Activated CD8-positive, alpha-beta T cell treated with anti-CD3 and anti-CD28 coated beads for 36 hours (primary cell): ENCODE data around the gene SLIT3. TPM values are rescaled to one million over a fixed set of nuclear protein-coding genes. Genes with fewer than 3 reads are reported as not detected.

Source experiments
- ATAC-seq: fragments of 200-7000 bp; cut with Tn5 transposase; one replicate; pipeline ENCODE4 v1.10.0; 2021; ENCODE audit warnings: mild to moderate bottlenecking, moderate library complexity
- CTCF ChIA-PET: fragments of 350-600 bp; sonication (Branson Sonifier 250); formaldehyde crosslinking; loops from one replicate; lab custom pipeline; 2021; ENCODE audit warnings: antibody characterized with exemption; lab: Charles Lee
- POLR2A ChIA-PET: fragments of 350-600 bp; sonication (Branson Sonifier 250); formaldehyde crosslinking; loops from one replicate; lab custom pipeline; 2021; ENCODE audit warnings: antibody characterized with exemption; lab: Charles Lee
- DNase-seq: peaks from one replicate; pipeline ENCODE4 v3.0.0-alpha.2; 2020
- H3K27ac Mint-ChIP-seq: one replicate; pipeline ENCODE4 v1.8.0; 2021; ENCODE audit warnings: mild to moderate bottlenecking, mixed read lengths
- H3K27me3 Mint-ChIP-seq: one replicate; pipeline ENCODE4 v1.8.0; 2021; ENCODE audit warnings: mixed read lengths
- H3K36me3 Mint-ChIP-seq: one replicate; pipeline ENCODE4 v1.8.0; 2021; ENCODE audit warnings: low read depth, mixed read lengths
- H3K4me1 Mint-ChIP-seq: one replicate; pipeline ENCODE4 v1.8.0; 2021; ENCODE audit warnings: low read depth, mixed read lengths
- H3K4me3 Mint-ChIP-seq: one replicate; pipeline ENCODE4 v1.8.0; 2021; ENCODE audit warnings: mild to moderate bottlenecking, moderate library complexity, mixed read lengths
- H3K9me3 Mint-ChIP-seq: one replicate; pipeline ENCODE4 v1.8.0; 2021; ENCODE audit warnings: mixed read lengths
- intact Hi-C: fragments of 100-400 bp; cut with micrococcal nuclease; formaldehyde crosslinking; loops from one replicate; pipeline ENCODE4 v1.10.0; 2022
- total RNA-seq, 2 experiments: library from RNA; stranded (reverse); gene quantifications; one replicate each; pipeline ENCODE4 v1.2.3, GENCODE V29; 2021
- TF ChIP-seq, protein P1 (sequence below): fragments of 200-600 bp; IDR thresholded peaks from one replicate; pipeline ENCODE4 v1.8.0; 2022; ENCODE audit warnings: antibody characterized with exemption, mild to moderate bottlenecking

Gene SLIT3
- total RNA-seq, 2 experiments from 2014 or later = 0.69 to 0.74 TPM

DNA sequence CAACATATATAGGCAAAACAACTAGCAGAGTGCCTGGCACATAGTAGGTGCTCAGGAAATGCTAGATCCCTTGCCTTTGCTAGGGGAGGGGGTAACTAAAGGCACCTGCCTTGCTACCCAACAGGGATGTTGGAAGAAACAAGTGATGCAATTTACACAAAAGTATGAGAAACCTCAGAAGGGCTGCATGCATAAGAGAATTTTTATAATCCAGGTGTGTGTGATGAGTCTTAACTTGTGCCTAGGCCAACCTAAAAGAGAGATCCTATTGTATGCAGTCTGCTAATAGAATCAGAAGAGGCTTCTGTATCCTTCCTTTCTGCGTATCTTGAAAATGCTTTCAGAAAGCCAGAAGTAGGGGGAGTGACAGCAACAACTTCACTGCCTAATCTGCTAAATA is 135.9 kb downstream of the SLIT3 start:
- no peak for DNase-seq

GRCh38 chr5:169164481-169164925 is 136.4 kb downstream of the SLIT3 start:
- TF ChIP-seq, protein P1, sequence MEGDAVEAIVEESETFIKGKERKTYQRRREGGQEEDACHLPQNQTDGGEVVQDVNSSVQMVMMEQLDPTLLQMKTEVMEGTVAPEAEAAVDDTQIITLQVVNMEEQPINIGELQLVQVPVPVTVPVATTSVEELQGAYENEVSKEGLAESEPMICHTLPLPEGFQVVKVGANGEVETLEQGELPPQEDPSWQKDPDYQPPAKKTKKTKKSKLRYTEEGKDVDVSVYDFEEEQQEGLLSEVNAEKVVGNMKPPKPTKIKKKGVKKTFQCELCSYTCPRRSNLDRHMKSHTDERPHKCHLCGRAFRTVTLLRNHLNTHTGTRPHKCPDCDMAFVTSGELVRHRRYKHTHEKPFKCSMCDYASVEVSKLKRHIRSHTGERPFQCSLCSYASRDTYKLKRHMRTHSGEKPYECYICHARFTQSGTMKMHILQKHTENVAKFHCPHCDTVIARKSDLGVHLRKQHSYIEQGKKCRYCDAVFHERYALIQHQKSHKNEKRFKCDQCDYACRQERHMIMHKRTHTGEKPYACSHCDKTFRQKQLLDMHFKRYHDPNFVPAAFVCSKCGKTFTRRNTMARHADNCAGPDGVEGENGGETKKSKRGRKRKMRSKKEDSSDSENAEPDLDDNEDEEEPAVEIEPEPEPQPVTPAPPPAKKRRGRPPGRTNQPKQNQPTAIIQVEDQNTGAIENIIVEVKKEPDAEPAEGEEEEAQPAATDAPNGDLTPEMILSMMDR = no peak
- ATAC-seq = no peak
- H3K36me3 Mint-ChIP-seq = no peaks in the 10 kb centered on the region
- DNase-seq = no peak
- H3K27me3 Mint-ChIP-seq = peaks cover 1% of the 10 kb centered on the region
- H3K4me1 Mint-ChIP-seq = no peaks in the 10 kb centered on the region
- ChIA-PET POLR2A (no interaction called here), CTCF (no interaction called here)
- no peak overlapping the region for H3K27ac Mint-ChIP-seq
- H3K4me3 Mint-ChIP-seq = no peak overlapping the region
- H3K9me3 Mint-ChIP-seq = peaks cover 5% of the 10 kb centered on the region
- intact Hi-C loops = no loop called here

More for the DNA sequence above, 135.9 kb downstream of the SLIT3 start:
- Mint-ChIP-seq H3K36me3 (no peaks in the 10 kb centered on the region), H3K4me1 (no peaks in the 10 kb centered on the region), H3K9me3 (peaks cover under 1% of the 10 kb centered on the region), H3K27ac (no peak overlapping the region), H3K27me3 (peaks cover 1% of the 10 kb centered on the region), H3K4me3 (no peak overlapping the region)
- ATAC-seq = no peak
- POLR2A ChIA-PET = no interaction called here
- CTCF ChIA-PET = no interaction called here
- intact Hi-C loops = no loop called here
- TF ChIP-seq, protein P1 = no peak

DNA sequence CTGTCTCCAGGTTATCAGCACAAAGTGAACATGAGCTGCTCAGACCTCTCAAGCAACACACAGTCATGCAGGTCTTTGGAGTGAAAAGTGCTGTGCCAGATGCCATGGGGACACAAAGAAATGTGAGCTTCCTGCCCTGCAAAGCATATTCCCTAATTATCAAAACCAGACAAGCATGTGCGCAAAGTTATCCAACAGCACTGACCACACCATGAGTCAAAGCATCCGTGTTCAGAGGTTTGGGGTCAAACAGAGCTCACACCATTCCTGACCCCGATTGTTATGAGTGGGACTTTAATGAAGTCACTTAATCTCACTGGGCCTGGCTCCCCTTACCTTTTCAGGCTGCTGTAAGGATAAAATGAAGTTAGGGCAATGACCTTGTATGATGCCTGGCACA is 138.5 kb downstream of the SLIT3 start:
- Mint-ChIP-seq H3K9me3 (peaks cover 12% of the 10 kb centered on the region), H3K4me3 (no peak overlapping the region), H3K27me3 (peaks cover 1% of the 10 kb centered on the region), H3K36me3 (no peaks in the 10 kb centered on the region), H3K4me1 (no peaks in the 10 kb centered on the region), H3K27ac (no peak overlapping the region)
- ChIA-PET POLR2A (interaction anchor here (0.6 kb wide), 1 partner anchor 112 kb away, joined by 3 read pairs; no protein-coding TSS in a partner anchor), CTCF (no interaction called here)
- no peak for DNase-seq
- intact Hi-C loops = no loop called here
- ATAC-seq = no peak
- TF ChIP-seq, protein P1 = no peak

DNA sequence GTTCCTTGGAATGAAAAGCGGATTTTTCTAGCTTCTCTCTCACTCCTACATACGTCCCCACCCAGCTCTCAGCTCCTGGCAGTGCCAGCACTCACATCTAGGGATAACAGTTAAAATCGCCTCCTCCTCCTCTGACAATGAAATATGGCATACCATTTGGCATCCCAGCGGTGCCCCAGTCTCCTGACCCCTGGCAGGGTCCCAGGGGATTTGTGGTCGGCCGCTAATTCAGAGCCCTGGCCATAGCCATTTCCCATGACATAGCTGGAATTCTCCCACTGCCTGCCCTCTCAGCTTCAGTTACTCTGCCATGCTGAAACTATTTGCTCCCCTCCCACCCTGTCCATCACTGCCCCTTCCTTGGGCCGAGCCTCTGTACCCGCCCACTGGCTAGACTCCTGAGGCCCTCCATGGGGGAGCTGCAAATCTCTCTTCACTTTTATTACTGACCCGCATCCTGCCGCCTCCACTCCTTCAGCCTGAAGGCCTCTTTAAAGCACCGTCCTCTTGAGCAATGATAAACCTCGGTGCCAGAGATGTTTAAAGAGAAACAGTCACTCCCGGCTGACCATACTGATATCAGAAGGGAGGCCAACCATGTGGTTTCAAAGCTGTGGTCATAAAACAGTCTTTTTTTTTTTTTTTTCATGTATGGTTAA is 139.8 kb downstream of the SLIT3 start:
- no peak overlapping the region for H3K4me3 Mint-ChIP-seq
- no peak for DNase-seq
- peaks cover 1% of the 10 kb centered on the region for H3K27me3 Mint-ChIP-seq
- TF ChIP-seq, protein P1 = no peak
- no peaks in the 10 kb centered on the region for H3K4me1 Mint-ChIP-seq
- intact Hi-C loops = no loop called here
- POLR2A ChIA-PET = no interaction called here
- no peak overlapping the region for H3K27ac Mint-ChIP-seq
- no peaks in the 10 kb centered on the region for H3K36me3 Mint-ChIP-seq
- H3K9me3 Mint-ChIP-seq = peaks cover 15% of the 10 kb centered on the region
- CTCF ChIA-PET = interaction anchor here (0.9 to 1.1 kb wide), 2 partner anchors 9 to 118 kb away, joined by 3 read pairs; no protein-coding TSS in a partner anchor
- no peak for ATAC-seq

- H3K27me3 Mint-ChIP-seq = peaks cover 1% of the 10 kb centered on the region
- H3K9me3 Mint-ChIP-seq = peaks cover 15% of the 10 kb centered on the region
- DNase-seq (no peak), ATAC-seq (no peak)
- intact Hi-C loops = no loop called here
- ChIA-PET CTCF (interaction anchor here (0.6 to 1.1 kb wide), 3 partner anchors 10 to 119 kb away, joined by 3 read pairs; no protein-coding TSS in a partner anchor), POLR2A (no interaction called here)
- no peaks in the 10 kb centered on the region for H3K4me1 Mint-ChIP-seq
- H3K4me3 Mint-ChIP-seq = no peak overlapping the region
- TF ChIP-seq, protein P1 = no peak
- no peaks in the 10 kb centered on the region for H3K36me3 Mint-ChIP-seq
- H3K27ac Mint-ChIP-seq = no peak overlapping the region
Measured at GRCh38 chr5:169160405-169160901, 140.5 kb downstream of the SLIT3 start.
